Measurements from ENCODE around the gene NKAIN4. TPM values are rescaled to one million over a fixed set of nuclear protein-coding genes. Genes with fewer than 3 reads are reported as not detected.

NKAIN4 gene
- total RNA-seq, 1 donor from 2014 or later, result not detected

DNA sequence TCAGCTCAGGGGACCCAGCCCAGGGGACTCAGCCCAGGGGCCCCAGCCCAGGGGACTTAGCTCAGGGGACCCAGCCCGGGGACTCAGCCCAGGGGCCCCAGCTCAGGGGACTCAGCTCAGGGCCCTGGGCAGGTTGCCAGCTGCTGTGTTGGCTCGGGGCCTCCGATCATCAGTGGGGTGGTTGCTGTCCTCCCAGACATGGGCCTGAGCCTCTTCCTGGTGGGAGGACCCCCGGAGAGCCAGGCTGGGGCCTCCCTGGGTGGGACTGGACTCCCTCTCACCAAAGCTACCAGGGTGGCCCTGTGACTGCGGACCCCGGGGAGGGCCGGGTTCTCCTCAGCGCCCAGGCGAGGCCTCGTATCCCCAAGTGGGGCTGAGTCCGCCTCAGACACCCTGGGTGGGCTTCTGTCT is 43.1 kb upstream of the NKAIN4 start:
- no peak for ATAC-seq
- intact Hi-C loops (cut with DNase I), result no loop called here
- Histone ChIP-seq H3K27me3 (peaks cover 53% of the 10 kb centered on the region), H3K27ac (no peak overlapping the region), H3K4me3 (no peak overlapping the region), H3K4me1 (no peaks in the 10 kb centered on the region), H3K36me3 (no peaks in the 10 kb centered on the region), H3K9me3 (no peaks in the 10 kb centered on the region)
- TF ChIP-seq, protein P1, sequence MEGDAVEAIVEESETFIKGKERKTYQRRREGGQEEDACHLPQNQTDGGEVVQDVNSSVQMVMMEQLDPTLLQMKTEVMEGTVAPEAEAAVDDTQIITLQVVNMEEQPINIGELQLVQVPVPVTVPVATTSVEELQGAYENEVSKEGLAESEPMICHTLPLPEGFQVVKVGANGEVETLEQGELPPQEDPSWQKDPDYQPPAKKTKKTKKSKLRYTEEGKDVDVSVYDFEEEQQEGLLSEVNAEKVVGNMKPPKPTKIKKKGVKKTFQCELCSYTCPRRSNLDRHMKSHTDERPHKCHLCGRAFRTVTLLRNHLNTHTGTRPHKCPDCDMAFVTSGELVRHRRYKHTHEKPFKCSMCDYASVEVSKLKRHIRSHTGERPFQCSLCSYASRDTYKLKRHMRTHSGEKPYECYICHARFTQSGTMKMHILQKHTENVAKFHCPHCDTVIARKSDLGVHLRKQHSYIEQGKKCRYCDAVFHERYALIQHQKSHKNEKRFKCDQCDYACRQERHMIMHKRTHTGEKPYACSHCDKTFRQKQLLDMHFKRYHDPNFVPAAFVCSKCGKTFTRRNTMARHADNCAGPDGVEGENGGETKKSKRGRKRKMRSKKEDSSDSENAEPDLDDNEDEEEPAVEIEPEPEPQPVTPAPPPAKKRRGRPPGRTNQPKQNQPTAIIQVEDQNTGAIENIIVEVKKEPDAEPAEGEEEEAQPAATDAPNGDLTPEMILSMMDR (IDR thresholded peaks at IDR 0.05), result no peak
- no peak for DNase-seq

DNA sequence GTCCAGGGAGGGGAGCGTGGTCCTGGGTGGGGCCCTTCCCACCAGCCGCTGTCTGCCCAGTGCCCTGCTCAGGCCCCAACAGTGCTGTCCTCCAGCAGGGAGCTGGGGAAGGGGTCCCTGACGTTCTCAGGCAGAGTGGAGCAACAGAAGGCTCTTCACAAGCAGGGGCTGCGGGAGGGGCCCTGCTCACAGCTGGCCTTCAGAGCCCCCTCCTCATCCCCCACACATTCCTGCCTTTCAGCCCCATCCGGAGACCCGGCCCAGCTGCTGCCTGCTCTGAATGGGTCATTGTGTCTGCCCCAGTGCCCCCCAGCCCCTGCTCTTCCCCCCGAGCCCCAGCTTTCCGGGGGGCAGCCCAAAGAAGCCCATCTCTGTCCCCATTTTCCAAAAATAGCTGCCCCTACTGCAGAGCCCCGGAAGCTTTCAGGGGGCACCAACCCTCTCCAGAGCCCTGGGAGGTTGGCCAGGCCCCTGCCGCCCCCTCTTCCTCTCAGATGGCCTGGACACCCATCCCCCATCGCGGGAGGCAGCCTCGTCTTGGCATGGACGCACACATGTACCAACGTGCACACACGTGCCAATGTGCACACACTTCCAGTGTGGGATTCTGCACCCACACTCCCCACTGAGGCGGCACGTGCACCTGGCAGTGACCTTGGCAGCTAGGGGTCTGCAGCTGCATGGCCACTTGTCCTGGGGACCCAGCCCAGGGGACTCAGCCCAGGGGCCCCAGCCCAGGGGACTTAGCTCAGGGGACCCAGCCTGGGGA is 42.5 kb upstream of the NKAIN4 start:
- H3K36me3 ChIP-seq, result no peaks in the 10 kb centered on the region
- H3K4me1 ChIP-seq, result no peaks in the 10 kb centered on the region
- no peak overlapping the region for H3K4me3 ChIP-seq
- ATAC-seq (no peak), DNase-seq (no peak)
- peaks cover 54% of the 10 kb centered on the region for H3K27me3 ChIP-seq
- TF ChIP-seq, protein P1 (IDR thresholded peaks at IDR 0.05), result no peak
- intact Hi-C loops (cut with DNase I), result no loop called here
- H3K27ac ChIP-seq, result no peak overlapping the region
- no peaks in the 10 kb centered on the region for H3K9me3 ChIP-seq

DNA sequence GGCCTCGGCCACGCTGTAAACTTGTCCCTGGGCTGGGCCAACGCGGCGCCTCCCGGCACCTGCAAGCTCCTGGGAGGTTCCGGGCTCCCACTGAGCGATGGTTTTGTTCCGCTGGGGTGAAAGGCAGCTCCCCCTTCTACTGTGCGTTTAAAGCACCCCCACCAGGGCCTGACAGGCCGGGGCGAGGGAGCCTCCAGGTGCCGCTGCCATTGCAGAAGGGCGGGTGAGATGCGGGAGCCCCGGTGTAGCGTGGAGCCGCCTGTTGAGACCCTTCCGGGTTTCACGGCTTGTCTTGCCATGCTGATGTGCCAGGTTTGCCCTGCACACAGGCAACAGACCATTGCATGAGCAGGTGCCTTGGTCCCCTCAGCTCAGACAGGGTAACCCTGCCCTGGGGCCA is 41.6 kb upstream of the NKAIN4 start:
- TF ChIP-seq, protein P1 (IDR thresholded peaks at IDR 0.05), result no peak
- no peak overlapping the region for H3K4me3 ChIP-seq

DNA sequence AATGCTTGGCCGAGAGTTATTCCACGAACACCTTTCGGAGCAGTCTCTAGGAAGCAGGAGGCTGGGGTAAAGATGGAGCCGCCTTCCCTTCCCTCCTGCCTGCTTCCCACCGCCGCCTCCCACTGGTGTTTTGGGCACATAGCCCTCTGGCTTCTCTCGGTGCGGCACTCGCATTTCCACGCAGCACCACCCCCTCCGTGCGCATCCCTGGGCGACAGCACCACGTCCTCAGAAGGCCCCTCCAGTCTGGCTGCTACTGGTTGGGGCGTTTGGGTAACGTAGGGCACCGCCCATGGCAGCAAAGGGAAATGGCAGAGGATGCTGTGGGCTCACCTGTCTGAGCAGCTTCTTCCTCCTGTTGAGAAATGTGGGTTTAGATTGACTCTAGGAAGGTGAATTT is 41.2 kb upstream of the NKAIN4 start:
- Histone ChIP-seq H3K4me1 (no peaks in the 10 kb centered on the region), H3K27me3 (peaks cover 48% of the 10 kb centered on the region), H3K4me3 (no peak overlapping the region), H3K36me3 (no peaks in the 10 kb centered on the region), H3K9me3 (no peaks in the 10 kb centered on the region), H3K27ac (no peak overlapping the region)
- DNase-seq (no peak), ATAC-seq (no peak)
- TF ChIP-seq, protein P1 (IDR thresholded peaks at IDR 0.05), result no peak
- intact Hi-C loops (cut with DNase I), result no loop called here

More for the DNA sequence above, 41.6 kb upstream of the NKAIN4 start:
- Histone ChIP-seq H3K36me3 (no peaks in the 10 kb centered on the region), H3K4me1 (no peaks in the 10 kb centered on the region), H3K27me3 (peaks cover 48% of the 10 kb centered on the region), H3K27ac (no peak overlapping the region), H3K9me3 (no peaks in the 10 kb centered on the region)
- ATAC-seq (no peak), DNase-seq (no peak)
- intact Hi-C loops (cut with DNase I), result no loop called here

DNA sequence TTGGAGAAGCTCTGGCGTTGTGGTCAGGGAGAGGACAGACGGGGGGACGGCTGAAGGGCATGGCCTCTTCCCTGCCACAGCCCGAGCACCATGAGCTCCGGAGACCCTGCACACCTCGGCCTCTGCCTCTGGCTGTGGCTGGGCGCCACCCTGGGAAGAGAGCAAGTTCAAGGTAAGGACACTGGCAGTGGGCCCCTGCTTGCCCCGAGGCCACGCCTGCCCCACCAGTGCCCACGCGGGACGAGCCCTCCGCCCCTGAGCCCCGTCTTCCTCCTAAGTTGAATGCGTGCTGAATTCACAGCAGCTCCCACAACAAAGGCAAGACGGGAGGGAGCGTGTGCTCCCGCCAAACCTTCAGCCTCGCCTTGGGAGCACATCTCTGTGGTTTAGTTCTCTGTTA is 40.8 kb upstream of the NKAIN4 start:
- Histone ChIP-seq H3K9me3 (no peaks in the 10 kb centered on the region), H3K27me3 (peaks cover 48% of the 10 kb centered on the region), H3K4me3 (no peak overlapping the region), H3K36me3 (no peaks in the 10 kb centered on the region), H3K4me1 (no peaks in the 10 kb centered on the region), H3K27ac (no peak overlapping the region)
- DNase-seq (no peak), ATAC-seq (no peak)
- intact Hi-C loops (cut with DNase I), result no loop called here
- TF ChIP-seq, protein P1 (IDR thresholded peaks at IDR 0.05), result no peak
